RCC 7860 (cell line): Measurements from ENCODE around the gene RDX.
"Not testable (repeated sequence)": the region's sequence is repeated elsewhere in the genome, so short reads cannot be mapped to it uniquely, and the experiment has no call there.

Source experiments
- DNase-seq: peaks from one replicate; pipeline ENCODE4 v3.0.0-alpha.2; 2015; ENCODE audit warnings: low spot score
- FAIRE-seq: peaks from 2 replicates; lab custom pipeline; 2012; peaks lifted over from hg19 to GRCh38; lab: Jason Lieb, UNC

Gene RDX

GRCh38 chr11:110306019-110306388, 9.6 kb upstream of the RDX start:
- not testable (repeated sequence) for DNase-seq, FAIRE-seq

DNA sequence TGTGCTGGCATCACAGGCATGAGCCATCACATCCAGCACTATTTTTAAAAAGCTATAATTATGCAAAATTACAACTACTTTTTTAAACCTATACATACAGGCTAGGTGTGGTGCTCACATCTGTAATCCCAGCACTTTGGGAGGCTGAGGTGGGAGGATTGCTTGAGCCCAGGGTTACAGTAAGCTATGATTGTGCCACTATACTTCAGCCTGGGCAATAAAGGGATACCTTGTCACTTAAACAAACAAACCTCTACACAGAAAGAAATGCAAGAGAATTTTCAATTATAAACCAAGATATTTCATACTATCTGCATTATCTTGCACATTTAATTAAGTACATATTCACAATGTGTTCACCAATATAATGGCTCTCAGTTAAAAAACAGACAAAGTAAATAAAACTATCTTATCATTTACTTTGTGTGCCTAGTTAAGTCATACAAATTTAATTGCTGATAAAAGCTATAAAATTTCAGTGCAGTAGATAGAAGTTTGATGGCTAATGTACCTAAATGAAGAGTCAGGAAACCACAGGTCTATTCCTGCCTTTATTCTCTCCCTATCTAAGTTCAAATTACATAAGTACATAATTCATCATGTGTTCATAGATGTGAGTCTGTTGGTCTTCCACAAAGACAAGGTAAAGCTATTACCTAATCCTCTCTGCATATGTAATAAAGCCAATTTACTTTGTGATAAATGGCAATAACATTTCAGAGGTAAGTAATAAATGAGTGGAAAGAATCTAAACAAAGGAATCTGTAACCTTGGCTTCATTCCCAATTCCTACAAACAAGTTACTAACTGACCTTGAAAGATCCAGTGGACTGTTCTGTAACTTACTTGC, 9.0 kb upstream of the RDX start:
- FAIRE-seq, result no peak
- peak; percentile 21 for DNase-seq

DNA sequence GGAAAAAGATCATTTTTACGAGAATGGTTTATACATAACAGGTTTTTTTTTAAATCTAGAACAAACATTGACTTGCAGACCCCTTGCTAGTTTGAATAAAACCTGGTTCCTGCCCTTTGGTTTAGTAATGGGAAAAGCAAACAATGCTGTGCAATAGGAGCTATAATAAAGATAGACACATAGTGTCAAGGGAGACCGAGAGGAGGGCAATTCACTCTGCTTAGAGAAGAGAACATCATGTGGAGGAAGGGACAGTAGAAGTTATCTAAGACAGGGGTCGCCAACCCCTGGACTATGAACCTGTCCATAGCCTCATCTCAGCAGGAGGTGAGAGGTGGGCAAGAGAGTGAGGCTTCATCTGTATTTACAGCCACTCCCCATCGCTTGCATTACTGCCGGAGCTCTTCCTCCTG, 7.0 kb upstream of the RDX start:
- no peak for DNase-seq
- FAIRE-seq, result no peak

GRCh38 chr11:110301577-110301976, 5.2 kb upstream of the RDX start:
- no peak for FAIRE-seq
- DNase-seq, result no peak

- DNase-seq (no peak), FAIRE-seq (no peak)
Measured at GRCh38 chr11:110301032-110301431, 4.6 kb upstream of the RDX start.

- FAIRE-seq, result no peak
Measured at GRCh38 chr11:110299006-110299785, 2.8 kb upstream of the RDX start.

DNA sequence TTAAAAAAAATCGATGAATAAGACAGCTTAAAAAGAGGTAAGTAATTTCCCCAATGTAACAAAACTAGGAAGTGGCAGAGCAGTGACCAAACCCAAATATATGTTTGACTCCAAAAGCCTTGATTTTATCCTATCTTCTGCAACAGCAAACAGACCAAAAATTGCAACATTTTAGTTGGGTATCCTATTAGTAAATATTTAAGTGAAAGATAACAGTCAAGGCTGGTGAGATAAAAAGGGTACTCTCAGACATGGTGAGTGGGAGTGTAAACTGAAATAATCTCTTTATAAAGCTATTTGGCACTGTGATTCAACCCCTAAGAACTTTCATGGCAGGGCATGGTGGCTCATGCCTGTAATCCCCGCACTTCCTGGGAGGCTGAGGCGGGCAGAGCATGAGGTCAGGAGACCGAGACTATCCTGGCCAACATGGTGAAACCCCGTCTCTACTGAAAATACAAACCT, 1.9 kb upstream of the RDX start:
- FAIRE-seq (no peak), DNase-seq (peak; percentile 74)

More at GRCh38 chr11:110299006-110299785, 2.8 kb upstream of the RDX start:
- DNase-seq, result no peak

- DNase-seq, result no peak
- no peak for FAIRE-seq
Measured at GRCh38 chr11:110297726-110298300, 1.4 kb upstream of the RDX start.

GRCh38 chr11:110297076-110297725, 787 bp upstream of the RDX start:
- DNase-seq (peak; percentile 56), FAIRE-seq (no peak)

DNA sequence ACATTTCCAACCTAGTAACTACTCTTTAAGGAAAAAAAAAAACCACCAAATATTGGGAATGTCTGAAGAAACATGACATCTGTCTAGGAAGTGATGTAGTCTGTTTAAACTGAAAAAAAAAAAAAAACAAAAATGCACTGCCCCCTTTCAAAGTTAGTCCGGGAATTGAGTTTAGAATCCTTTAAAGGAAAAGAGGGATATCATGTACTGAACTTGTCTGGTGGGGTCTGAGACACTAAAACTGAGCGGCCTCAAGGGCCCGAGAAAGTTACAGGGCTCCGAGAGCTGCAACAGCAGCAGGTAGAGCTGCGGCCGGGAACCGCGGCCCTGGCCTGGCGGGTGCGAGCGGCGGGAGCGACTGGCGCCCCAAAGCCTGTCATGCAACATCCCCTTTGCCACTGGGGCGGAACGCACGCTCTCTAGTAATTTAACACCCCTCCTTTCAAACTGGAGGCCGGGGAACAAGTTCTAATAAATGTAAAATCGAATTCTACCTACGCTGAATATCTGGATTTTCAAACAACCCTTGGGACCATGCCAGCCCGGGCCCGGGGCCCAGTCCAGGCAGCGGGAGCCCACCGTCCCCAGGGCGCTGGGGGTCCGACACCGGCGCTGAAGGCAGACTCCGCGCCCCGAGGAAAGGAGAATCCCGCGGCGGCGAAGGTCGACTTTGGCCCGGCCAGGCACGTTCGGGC, 736 bp downstream of the RDX start:
- DNase-seq, result peak; percentile 41
- FAIRE-seq, result no peak

DNA sequence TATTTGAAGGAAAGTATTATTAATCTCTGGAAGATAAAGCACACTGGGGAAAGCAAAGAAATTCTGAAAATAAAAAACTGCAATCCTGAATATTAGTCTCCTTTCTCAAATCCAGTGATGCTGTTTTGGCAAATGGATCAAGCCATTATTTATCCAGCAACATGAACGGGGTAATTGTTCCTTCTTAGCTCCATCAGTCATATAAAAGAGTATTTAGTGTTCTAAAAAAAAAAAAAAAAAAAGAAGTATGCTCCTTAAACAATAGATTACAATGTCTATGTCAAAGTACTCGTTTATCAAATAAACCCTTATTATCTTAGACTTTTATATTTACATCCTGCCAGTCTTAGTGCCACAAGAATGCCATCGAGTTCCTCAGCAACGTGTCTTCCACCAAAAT, 1.3 kb downstream of the RDX start:
- DNase-seq (no peak), FAIRE-seq (peak; percentile 2)

- DNase-seq, result no peak
- FAIRE-seq, result no peak
Measured at GRCh38 chr11:110294509-110294908, 1.9 kb downstream of the RDX start.

- FAIRE-seq (no peak), DNase-seq (no peak)
Measured at GRCh38 chr11:110293389-110293788, 3.0 kb downstream of the RDX start.

DNA sequence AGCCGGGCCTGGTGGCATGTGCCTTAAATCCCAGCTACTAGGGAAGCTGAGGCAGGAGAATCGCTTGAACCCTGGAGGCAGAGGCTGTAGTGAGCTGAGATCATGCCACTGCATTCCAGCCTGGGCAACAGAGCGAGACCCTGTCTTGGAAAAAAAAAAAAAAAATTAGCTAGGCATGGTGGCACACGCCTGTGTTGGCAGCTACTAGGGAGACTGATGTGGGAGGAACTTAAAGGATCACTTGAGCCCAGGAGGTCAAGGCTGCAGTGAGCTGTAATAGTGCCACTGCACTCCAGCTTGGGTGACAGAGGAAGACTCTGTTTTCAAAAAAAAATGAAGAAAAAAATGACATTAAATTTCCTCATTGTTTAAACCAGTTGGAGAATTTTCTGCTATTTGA, 4.3 kb downstream of the RDX start:
- FAIRE-seq (peak; percentile 38), DNase-seq (peak; percentile 24)

- no peak for FAIRE-seq
- no peak for DNase-seq
Measured at GRCh38 chr11:110290591-110291334, 5.7 kb downstream of the RDX start.

GRCh38 chr11:110289472-110289871, 6.9 kb downstream of the RDX start:
- DNase-seq (no peak), FAIRE-seq (no peak)

DNA sequence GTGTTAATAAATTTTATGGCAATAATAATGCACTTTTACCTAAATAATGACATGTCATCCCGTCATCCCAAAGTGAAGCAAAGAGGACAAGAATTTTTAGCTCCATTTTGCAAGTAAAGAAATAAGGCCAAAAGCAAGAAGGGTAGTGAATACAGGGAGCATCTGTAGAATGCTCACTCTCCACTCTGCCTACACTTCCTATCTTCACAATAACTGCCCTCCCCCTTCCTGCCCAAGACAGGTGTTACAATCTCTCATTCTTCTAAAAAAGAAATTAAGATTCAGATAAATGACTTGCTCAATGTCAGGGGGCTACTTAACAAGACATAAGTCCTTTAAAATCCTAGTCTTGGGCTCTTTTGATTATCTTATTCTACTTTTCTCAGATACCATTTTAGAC, 8.9 kb downstream of the RDX start:
- FAIRE-seq, result no peak
- DNase-seq, result no peak

DNA sequence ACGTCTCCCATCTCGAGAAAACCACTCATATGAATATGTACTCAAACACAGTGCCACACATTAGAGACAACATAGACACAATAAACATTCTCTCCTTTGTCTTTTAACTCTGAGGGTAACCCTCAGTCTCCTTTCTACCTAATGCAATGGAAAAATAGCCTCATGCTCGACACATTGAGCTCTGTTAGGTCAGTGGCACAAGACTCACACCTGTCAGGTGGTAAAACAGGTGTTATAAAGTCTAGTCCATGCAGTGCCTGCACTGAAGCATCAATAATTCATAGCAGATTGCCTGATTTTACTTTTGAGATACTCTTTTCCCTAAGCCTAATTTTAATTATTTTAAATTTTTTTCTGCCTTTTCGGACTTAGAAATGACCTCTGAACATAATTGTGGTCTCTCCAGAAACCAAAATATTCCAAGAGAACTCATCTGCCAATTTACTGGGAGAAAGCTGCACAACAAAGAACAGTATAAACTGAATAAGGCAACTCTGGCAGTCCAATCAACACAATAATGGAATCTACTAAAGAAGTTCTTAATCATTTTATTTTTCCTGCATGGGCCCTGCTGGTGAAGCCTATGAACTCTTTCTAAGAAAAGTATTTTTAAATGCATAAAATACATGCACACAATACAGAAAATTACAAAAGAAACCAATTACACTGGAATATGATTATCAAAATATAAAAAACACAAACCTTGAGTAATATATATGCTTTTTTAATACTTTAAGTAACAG, 9.9 kb downstream of the RDX start:
- no peak for DNase-seq
- FAIRE-seq, result no peak

GRCh38 chr11:110283862-110284261, 12.6 kb downstream of the RDX start:
- DNase-seq, result no peak
- FAIRE-seq, result no peak
